GM21529 (cell line): ENCODE results near the gene ATP6V1F.

Experiments
- ATAC-seq: cut with Tn5 transposase; IDR thresholded peaks from one replicate; pipeline ENCODE4 v1.9.1; 2021; ENCODE audit not compliant: unreplicated experiment

ATP6V1F gene

DNA sequence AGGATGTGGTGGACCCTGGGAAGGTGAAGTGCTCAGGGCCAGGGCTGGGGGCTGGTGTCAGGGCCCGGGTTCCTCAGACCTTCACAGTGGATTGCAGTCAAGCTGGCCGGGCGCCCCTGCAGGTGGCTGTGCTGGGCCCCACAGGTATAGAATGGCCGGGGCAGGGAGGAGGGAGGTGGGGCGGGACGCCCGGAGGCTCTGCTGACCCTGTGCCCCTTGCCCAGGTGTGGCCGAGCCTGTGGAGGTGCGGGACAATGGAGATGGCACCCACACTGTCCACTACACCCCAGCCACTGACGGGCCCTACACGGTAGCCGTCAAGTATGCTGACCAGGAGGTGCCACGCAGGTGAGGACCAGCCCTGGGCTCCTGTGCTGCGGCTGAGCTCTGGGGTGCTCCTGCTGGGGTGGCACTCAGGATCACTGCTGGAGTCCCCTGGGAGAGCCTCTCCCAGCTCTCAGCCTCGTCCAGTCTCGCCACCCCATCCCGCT is 14.9 kb upstream of the ATP6V1F start:
- no peak for ATAC-seq

- ATAC-seq, result no peak
Measured at GRCh38 chr7:128848289-128849155, 14.1 kb upstream of the ATP6V1F start.

DNA sequence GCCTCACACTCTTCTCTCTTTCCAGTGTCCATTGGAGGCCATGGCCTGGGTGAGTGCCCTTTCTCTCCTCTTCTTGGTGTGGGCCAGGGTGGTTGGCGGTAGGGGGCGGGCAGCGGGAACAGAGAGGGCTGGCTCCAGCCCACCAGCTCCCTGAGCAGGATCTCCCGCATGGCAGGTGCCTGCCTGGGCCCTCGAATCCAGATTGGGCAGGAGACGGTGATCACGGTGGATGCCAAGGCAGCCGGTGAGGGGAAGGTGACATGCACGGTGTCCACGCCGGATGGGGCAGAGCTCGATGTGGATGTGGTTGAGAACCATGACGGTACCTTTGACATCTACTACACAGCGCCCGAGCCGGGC is 13.5 kb upstream of the ATP6V1F start:
- no peak for ATAC-seq

DNA sequence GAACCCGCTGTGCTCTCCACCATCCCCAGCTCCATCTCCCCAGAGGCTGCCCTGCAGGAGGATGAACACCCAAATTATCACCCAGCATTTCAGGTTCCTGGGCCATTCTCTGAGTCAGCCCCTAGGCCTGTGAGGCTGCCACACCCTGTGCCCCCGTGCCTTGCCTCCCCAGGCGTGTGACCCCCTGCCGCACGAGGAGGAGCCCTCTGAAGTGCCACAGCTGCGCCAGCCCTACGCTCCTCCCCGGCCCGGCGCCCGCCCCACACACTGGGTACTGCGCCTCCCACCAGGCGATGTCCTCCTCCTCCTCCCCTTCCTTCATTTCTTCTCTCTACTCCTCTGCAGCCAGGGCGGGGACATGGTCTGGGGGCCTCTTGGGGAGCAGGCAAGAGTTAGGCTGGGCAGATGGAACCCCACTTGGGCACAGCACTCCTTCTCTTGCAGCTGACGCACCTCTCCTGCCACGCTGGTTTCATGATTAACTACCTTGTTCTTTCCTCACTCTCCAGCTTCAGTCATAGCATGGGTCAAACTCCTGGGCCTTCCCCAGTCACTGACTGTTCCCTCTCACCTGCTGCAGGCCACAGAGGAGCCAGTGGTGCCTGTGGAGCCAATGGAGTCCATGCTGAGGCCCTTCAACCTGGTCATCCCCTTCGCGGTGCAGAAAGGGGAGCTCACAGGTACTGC is 12.7 kb upstream of the ATP6V1F start:
- no peak for ATAC-seq

GRCh38 chr7:128852537-128853254 is 10.0 kb upstream of the ATP6V1F start:
- no peak for ATAC-seq

DNA sequence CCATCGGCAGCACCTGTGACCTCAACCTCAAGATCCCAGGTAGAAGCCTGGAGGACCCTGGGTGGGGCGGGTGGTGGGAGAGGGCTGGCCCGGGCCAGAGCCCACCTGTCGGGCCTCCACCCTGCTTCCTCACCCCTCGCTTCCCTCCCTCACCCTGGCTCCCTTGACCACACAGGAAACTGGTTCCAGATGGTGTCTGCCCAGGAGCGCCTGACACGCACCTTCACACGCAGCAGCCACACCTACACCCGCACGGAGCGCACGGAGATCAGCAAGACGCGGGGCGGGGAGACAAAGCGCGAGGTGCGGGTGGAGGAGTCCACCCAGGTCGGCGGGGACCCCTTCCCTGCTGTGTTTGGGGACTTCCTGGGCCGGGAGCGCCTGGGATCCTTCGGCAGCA is 8.9 kb upstream of the ATP6V1F start:
- ATAC-seq, result no peak

GRCh38 chr7:128854396-128854795 is 8.3 kb upstream of the ATP6V1F start:
- ATAC-seq, result no peak

GRCh38 chr7:128855559-128855958 is 7.1 kb upstream of the ATP6V1F start:
- no peak for ATAC-seq

DNA sequence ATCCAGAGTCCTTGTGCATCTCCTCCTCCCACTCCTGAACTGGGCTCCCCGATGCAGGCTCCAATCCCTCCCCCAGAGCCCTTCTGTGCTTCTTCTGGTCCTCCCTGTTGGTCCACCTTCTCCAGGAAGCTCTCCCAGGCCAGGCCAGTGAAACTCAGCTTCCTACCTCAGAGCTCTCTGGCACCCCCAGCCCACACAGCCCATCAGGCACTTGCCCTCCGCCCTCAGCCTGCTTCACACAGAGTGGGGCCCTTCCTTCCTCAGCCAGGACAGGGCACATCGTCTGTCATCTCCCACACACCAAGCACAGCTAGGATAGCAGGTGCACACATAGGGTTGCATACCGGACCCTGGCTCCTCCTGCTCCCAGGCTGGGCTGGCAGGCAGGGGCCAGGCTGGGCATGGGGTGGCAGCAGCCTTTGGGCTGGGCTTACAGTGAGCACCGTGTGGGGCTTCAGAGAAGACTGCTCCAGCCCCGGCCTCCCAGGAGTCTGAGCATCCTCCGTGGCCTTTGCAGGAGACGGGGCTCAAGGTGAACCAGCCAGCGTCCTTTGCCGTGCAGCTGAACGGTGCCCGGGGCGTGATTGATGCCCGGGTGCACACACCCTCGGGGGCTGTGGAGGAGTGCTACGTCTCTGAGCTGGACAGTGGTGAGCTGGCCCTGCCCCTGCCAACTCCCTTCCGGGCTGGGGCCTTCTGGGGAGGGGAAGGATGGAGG is 6.5 kb upstream of the ATP6V1F start:
- no peak for ATAC-seq

GRCh38 chr7:128858380-128859231 is 4.0 kb upstream of the ATP6V1F start:
- no peak for ATAC-seq

- no peak for ATAC-seq
Measured at GRCh38 chr7:128859232-128860157, 3.2 kb upstream of the ATP6V1F start.

DNA sequence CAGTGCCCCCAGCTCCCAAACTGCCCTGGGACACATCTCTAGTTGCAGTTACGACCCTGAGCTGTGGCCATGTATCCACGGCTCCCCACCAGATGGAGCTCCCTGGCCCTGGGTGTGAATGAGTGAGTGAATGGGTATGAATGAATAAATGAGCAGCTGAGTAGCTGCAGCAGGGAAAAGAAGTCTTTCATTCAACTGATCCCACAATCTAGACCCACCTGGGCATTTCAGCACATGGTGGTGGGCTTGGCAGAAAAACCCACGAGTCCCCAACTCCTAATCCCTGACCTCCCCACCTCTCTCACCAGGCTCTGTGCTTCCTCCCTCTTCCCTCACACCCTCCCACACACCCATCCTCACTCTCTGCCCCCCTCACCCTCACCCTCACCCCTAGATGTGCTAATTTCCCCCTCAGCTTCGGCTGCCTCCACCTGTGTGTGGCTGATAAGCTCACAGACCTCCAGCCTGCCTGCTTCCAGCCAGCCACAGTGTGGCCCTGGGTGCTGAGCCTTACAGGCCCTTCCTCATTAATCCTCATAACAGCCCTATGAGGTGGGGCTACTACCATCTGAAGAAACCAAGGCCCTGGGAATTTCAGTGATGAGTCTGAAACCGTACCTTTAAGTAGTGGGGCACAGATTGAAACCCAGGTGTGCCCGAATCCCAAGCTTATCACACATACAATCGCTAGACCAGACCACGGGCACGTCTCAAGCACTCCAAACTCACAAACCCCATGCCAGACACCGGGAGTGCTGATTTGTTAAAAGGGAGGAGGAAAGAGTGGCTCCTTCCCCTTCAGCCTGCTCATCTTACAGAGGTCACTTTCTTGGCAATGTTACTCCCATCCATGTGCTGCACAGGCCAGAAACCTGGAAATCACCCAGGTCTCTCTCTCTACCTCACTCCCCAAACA is 2.2 kb upstream of the ATP6V1F start:
- no peak for ATAC-seq

GRCh38 chr7:128861957-128862570 is 592 bp upstream of the ATP6V1F start:
- no peak for ATAC-seq

DNA sequence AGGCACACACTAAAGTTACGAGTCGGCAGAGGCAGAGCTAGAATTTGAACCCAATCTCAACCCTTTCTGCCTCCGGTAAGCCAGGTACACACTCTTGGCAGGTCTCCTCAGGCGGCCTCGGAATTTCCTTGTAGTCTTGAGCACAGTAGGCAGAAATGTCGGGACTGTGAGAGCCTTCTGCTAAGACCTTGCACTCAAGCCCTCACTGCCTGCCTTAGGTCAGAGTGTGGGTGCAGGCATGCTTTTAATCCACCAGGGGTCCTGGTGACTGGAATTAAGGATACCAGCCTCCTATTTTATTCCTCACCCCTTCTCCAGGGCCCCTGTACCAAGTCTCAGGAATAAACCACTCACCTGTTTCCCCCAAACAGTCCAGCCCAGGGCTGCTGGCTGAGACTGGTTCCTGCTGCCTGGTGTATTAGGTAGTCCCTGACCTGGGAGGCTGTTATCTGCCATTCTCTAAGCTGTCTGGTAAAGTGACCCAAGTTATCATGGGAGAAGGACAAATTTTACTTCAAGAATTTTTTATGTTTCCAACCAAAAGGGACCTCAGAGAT is 855 bp downstream of the ATP6V1F start:
- ATAC-seq, result peak; percentile 39

- no peak for ATAC-seq
Measured at GRCh38 chr7:128865303-128865702, 2.6 kb downstream of the ATP6V1F start.

DNA sequence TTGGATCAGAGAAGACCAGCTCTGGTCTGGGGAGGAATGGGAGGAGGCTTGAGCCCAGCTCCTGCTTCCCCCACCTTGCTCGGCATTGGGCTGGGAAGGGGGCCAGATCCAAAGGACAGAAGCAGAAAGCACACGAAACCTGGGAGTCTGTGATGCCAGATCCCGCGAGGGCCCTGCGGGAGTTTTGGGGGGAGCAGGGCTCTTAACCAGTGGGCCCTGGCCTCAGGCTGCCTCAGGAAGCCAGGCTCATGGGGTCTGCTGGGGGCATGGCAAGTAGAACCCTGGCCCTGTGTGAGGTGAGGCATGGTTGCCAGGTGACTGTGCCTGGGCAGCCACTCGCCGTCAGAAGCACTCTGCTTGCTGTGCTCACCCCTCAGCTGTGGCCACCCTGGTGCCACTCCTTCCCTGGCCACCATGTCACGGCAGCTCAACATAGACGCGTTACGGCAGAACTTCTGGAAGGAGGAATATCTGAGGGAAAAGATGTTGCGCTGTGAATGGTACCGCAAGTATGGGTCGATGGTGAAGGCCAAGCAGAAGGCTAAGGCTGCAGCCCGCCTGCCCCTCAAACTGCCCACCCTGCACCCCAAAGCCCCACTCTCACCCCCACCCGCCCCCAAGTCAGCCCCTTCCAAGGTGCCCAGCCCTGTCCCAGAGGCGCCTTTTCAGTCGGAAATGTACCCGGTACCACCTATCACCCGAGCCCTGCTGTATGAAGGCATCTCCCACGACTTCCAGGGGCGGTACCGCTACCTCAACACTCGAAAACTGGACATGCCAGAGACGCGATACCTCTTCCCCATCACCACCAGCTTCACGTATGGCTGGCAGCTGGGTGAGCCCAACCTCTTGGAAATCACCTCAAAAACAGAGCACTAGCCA is 3.6 kb downstream of the ATP6V1F start:
- ATAC-seq, result no peak
